Ectodermal cell (in vitro differentiated cells): ENCODE measurements around the gene ANO9.
"Not testable (repeated sequence)": the region's sequence is repeated elsewhere in the genome, so short reads cannot be mapped to it uniquely, and the experiment has no call there.

Experiments used
- H3K27ac ChIP-seq: 2 replicates; pipeline ENCODE4 v1.7.0; 2013; ENCODE audit warnings: mild to moderate bottlenecking, low read depth, low read length; ENCODE audit not compliant: insufficient read depth, poor library complexity, severe bottlenecking
- H3K27me3 ChIP-seq: 2 replicates; pipeline ENCODE4 v1.7.0; 2013; ENCODE audit warnings: mild to moderate bottlenecking, low read length; ENCODE audit not compliant: insufficient read depth, control insufficient read depth, poor library complexity, severe bottlenecking
- H3K36me3 ChIP-seq: one replicate; pipeline ENCODE4 v1.7.0; 2013; ENCODE audit warnings: low read length; ENCODE audit not compliant: control insufficient read depth, insufficient read depth
- H3K4me1 ChIP-seq: one replicate; pipeline ENCODE4 v1.7.0; 2013; ENCODE audit warnings: low read length; ENCODE audit not compliant: control insufficient read depth, insufficient read depth
- H3K4me3 ChIP-seq: 2 replicates; pipeline ENCODE4 v1.7.0; 2013; ENCODE audit warnings: low read depth, low read length, control low read depth; ENCODE audit not compliant: insufficient read depth
- H3K9me3 ChIP-seq: 2 replicates; pipeline ENCODE4 v1.7.0; 2013; ENCODE audit warnings: mild to moderate bottlenecking, low read length, moderate library complexity; ENCODE audit not compliant: control insufficient read depth
- WGBS, 2 experiments: methylation state at CpG; one replicate each; pipeline ENCODE4 v1.1.7; 2013; ENCODE audit warnings: missing lambda C conversion rate in 2 of 2; 5-methylcytosine and 5-hydroxymethylcytosine counted together

The ANO9 gene

DNA sequence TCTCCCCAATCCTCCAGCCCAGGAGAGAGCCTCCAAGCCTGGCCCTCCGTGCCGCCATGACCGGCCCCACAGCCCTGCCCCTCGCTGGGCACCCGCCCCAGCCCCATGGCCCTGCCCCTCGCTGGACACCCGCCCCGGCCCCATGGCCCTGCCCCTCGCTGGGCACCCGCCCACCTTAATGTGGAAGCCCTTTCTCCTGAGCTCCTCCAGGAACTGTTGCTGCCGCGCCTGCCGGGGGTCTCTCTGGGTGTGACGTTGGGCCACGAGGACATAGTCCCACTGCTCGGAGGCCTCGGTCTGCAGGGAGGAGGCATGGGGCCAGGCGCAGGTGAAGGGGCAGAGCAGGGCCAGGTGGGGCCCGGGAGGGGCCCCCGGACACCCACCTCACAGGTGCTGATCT, 8.2 kb downstream of the ANO9 start:
- no peak overlapping the region for H3K4me3 ChIP-seq
- H3K27me3 ChIP-seq: no peaks in the 10 kb centered on the region
- no peaks in the 10 kb centered on the region for H3K9me3 ChIP-seq
- 84% methylated on average over 20 of the region's 20 CpGs for WGBS, 2 experiments
- H3K36me3 ChIP-seq: no peaks in the 10 kb centered on the region
- H3K4me1 ChIP-seq: no peaks in the 10 kb centered on the region
- no peak overlapping the region for H3K27ac ChIP-seq

DNA sequence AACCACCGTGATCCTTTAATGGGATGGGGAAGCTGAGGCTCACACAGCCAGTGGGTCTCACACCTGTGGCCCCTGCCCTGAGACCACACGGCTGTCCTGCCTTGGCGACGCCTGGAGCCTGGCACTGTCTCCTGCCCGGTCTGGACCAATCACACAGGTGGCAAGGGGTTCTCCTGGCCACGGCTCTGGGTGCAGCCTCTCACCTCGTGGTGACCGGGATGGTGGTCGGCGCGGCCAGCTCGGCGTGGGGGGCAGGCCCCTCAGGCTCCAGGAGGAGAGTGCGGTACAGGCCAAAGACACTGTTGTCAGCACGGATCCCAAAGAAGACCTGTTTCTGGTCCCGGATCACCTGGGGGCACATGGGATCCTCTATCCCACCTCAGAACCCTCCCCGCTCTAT, 8.7 kb downstream of the ANO9 start:
- H3K4me3 ChIP-seq: no peak overlapping the region

DNA sequence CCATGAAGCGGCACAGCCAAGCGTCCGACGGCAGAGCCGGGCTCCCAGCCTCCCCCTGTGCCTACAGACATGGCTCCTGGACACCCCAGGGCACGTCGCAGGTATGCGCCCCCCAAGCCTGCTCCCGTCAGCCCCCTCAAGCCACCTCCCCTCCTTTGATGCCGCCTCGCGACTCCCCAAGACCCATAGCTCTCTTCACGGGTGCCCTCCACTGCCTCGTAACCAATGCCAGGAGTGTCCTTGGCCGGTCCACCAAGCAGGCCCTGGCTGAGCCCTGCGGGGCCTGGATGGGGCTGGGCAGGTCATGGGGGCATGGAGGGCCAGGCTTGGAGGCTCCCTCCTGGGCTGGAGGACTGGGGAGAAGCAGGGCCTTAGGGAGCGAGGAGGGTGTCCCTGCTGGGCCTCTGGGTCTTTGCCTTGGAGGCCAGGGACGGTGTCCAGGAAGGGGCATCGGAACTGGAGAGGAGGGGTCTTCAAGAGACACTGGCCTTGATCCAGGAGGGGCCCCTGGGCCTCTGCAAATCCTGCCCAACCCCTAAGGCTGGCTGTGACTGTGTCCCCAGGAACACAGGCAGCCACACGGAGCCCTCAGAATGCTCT, 9.2 kb downstream of the ANO9 start:
- no peaks in the 10 kb centered on the region for H3K27me3 ChIP-seq
- WGBS, 2 experiments: 93 to 94% methylated on average over 20 of the region's 20 CpGs
- no peak overlapping the region for H3K27ac ChIP-seq
- H3K36me3 ChIP-seq: no peaks in the 10 kb centered on the region
- no peak overlapping the region for H3K4me3 ChIP-seq
- no peaks in the 10 kb centered on the region for H3K9me3 ChIP-seq
- H3K4me1 ChIP-seq: no peaks in the 10 kb centered on the region

More for the DNA sequence above, 8.7 kb downstream of the ANO9 start:
- Histone ChIP-seq H3K36me3 (no peaks in the 10 kb centered on the region), H3K9me3 (no peaks in the 10 kb centered on the region), H3K4me1 (no peaks in the 10 kb centered on the region), H3K27me3 (no peaks in the 10 kb centered on the region), H3K27ac (no peak overlapping the region)
- WGBS, 2 experiments: 93 to 94% methylated on average over 17 of the region's 17 CpGs

DNA sequence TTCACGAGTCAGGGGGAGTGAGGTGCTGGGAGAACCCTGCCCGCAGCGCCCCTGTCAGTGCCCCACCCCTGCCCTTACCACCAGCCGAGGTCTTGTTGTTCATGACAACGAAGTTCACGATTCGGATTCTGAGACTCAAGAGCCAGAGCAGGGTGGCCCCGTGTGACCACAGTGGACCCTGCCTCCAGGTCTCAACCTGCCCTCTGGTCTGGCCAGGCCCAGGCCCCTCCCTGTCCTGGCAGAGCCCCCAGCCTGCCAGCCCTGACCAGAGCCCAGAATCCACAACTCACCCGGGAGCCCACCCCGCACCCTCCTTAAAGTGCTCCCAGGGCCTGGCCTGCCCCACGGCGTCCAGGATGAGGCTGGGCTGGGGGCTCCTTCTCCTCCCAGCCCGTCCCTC, 9.9 kb downstream of the ANO9 start:
- no peak overlapping the region for H3K27ac ChIP-seq
- no peaks in the 10 kb centered on the region for H3K36me3 ChIP-seq
- no peaks in the 10 kb centered on the region for H3K27me3 ChIP-seq
- H3K4me3 ChIP-seq: no peak overlapping the region
- WGBS, 2 experiments: 93 to 94% methylated on average over 13 of the region's 13 CpGs
- H3K9me3 ChIP-seq: no peaks in the 10 kb centered on the region
- H3K4me1 ChIP-seq: no peaks in the 10 kb centered on the region

DNA sequence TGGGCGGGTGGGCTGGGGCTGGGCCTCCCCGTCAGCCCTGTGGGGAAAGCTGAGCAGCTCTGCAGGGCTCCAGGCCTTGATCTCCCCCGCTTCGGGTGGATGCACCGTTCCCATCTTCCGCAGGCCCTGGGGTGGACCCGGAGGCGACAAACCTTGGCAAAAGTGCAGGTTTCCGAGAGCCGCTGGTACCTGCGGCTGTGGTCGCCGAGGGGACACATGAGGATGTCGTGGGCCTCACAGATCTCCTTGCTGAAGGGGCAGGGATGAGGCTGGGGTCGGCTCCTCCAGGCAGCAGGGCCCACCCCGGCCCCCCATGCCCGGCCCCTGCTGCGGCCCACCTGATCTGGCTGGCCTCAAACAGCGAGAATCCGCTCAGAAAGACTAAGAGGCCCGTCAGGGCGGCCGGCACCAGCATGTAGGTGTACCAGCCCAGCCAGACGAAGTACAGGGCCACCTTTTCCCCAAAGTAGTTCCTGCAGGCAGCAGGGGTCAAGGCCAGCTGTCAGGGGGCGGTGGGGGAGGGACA, 11.8 kb downstream of the ANO9 start:
- Histone ChIP-seq H3K9me3 (no peaks in the 10 kb centered on the region), H3K27me3 (peaks cover 6% of the 10 kb centered on the region), H3K4me1 (no peaks in the 10 kb centered on the region), H3K27ac (no peak overlapping the region), H3K4me3 (no peak overlapping the region), H3K36me3 (no peaks in the 10 kb centered on the region)
- WGBS, 2 experiments: 55 to 59% methylated on average over 24 of the region's 25 CpGs

DNA sequence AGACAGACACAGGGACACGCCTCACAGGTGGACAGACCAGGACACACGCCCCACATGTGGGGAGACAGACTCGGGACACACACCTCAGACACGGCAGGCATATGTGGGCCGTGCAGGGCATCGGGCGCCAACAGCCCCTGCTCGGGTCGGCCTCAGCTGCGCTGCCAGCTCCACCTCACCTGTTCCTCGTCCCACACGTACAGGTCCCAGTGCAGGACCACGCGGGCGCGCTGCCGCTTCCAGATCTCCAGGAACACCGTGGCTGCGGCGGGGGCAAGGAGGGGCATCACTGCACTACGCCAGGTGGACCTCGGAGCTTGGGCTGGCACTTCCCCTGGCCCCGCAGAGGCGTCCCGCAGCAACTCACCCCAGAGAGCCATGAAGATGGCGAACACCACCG, 12.4 kb downstream of the ANO9 start:
- no peaks in the 10 kb centered on the region for H3K9me3 ChIP-seq
- H3K4me3 ChIP-seq: no peak overlapping the region
- WGBS, 2 experiments: 89 to 91% methylated on average over 27 of the region's 27 CpGs
- H3K4me1 ChIP-seq: no peaks in the 10 kb centered on the region
- peaks cover 12% of the 10 kb centered on the region for H3K27me3 ChIP-seq
- no peaks in the 10 kb centered on the region for H3K36me3 ChIP-seq
- H3K27ac ChIP-seq: no peak overlapping the region

DNA sequence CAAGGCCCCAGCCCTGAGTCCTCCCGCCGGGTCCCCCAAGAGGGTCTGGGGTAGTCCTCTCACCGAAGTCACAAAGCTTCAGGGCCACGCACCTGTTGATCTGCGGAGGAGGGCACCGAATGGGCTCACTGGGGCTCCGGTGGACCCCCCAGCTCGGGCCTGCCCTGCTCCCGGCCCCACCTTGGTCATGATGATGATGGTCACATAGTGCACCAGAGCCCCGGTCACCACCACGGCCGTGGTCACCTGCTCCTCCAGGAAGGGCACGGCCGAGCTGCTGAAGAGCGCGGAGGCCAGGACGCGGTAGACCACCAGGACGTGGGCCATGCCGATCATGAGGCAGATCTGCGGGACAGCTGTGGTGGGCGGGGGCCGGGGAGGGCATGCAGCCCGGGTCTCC, 13.5 kb downstream of the ANO9 start:
- H3K4me1 ChIP-seq: no peaks in the 10 kb centered on the region

DNA sequence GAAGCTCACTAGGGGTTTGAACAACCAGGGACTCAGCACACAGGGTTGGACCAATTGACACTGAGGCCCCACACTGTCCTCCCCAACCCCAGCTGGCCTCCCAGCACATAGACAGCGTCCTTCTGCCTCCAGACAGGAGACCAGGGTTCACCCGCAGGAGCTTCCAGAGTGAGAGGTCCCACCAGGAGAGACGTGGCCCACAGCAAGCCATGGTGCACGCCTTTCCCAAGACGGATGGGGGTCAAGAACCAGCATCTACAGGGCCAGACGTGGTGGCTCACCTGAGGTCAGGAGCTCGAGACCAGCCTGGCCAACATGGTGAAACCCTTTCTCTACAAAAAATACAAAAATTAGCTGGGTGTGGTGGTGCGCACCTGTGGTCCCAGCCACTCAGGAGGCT, 15.0 kb downstream of the ANO9 start:
- no peaks in the 10 kb centered on the region for H3K4me1 ChIP-seq
- H3K4me3 ChIP-seq: no peak overlapping the region
- no peaks in the 10 kb centered on the region for H3K36me3 ChIP-seq
- no peak overlapping the region for H3K27ac ChIP-seq
- 83 to 93% methylated on average over 8 of the region's 8 CpGs for WGBS, 2 experiments
- peaks cover 18% of the 10 kb centered on the region for H3K27me3 ChIP-seq
- no peaks in the 10 kb centered on the region for H3K9me3 ChIP-seq

More for the DNA sequence above, 13.5 kb downstream of the ANO9 start:
- Histone ChIP-seq H3K27me3 (peaks cover 18% of the 10 kb centered on the region), H3K27ac (no peak overlapping the region), H3K9me3 (no peaks in the 10 kb centered on the region), H3K36me3 (no peaks in the 10 kb centered on the region), H3K4me3 (no peak overlapping the region)
- 94 to 96% methylated on average over 24 of the region's 24 CpGs for WGBS, 2 experiments

DNA sequence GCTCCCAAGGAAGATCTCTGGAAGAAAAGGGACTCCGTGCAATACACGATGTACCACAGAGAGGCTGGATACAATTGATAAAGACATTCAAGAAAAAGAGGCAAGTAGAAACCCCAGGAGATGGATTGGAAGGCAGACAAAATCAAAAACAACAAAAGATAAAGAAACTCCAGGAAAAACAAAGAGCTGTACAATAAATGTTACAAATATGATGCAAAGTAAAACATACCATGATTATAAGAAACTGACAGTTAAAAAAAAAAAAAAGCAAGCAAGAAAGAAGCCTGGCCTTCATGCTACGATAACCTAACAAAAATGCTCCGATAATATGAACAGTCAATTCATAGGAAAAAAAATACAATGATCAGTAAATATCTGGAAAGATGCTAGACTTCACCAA, 16.5 kb downstream of the ANO9 start:
- Histone ChIP-seq H3K27ac (no peak overlapping the region), H3K27me3 (peaks cover 18% of the 10 kb centered on the region), H3K4me1 (no peaks in the 10 kb centered on the region), H3K9me3 (no peaks in the 10 kb centered on the region), H3K36me3 (no peaks in the 10 kb centered on the region), H3K4me3 (no peak overlapping the region)
- WGBS, 2 experiments: 76 to 88% methylated on average over 4 of the region's 4 CpGs

DNA sequence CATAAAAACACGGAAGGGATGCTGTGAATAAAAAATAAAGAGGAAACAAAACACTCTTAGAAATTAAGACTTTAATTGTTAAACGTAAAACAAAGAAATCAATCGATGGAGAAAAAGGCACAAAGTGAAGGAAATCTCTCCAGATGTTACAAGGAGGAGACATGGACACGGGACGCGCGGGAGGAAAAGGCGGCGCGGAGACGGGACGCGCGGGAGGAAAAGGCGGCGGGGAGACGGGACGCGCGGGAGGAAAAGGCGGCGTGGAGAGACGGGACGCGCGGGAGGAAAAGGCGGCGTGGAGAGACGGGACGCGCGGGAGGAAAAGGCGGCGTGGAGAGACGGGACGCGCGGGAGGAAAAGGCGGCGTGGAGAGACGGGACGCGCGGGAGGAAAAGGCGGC, 17.0 kb downstream of the ANO9 start:
- H3K27me3 ChIP-seq: peaks cover 18% of the 10 kb centered on the region
- not testable (repeated sequence) for H3K27ac ChIP-seq, H3K9me3 ChIP-seq, H3K36me3 ChIP-seq, H3K4me3 ChIP-seq, H3K4me1 ChIP-seq
- WGBS, 2 experiments: 66 to 74% methylated on average over 31 to 32 of the region's 45 CpGs

DNA sequence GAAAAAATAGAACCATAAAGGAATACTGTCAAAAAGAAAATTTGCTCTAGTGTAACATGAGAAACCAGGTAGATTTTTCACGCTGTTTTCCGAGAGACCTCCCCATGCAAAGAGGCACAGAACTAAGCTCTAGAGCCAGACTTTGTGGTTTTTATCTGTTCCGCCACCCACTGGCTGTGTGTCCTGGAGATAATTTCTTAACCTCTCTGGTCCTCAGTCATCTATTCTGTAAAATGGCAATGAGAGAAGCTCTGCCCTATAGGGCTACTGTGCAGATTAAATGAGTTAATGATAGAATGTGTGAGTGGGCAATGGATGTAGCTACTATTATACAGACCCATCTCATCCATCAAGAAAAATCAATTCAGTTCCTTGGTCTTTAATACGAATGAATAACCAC, 17.6 kb downstream of the ANO9 start:
- peaks cover 19% of the 10 kb centered on the region for H3K27me3 ChIP-seq
- WGBS, 2 experiments: 92 to 97% methylated on average over 3 to 4 of the region's 4 CpGs
- H3K4me3 ChIP-seq: no peak overlapping the region
- no peaks in the 10 kb centered on the region for H3K4me1 ChIP-seq
- no peaks in the 10 kb centered on the region for H3K9me3 ChIP-seq
- no peak overlapping the region for H3K27ac ChIP-seq
- H3K36me3 ChIP-seq: no peaks in the 10 kb centered on the region
